Activated T-cell treated with anti-CD3 and anti-CD28 coated beads, Interleukin-2, amount 50 U/mL, for 4 hours (primary cell): ENCODE measurements around the gene CCR5AS.
"Not testable (repeated sequence)": the region's sequence is repeated elsewhere in the genome, so short reads cannot be mapped to it uniquely, and the experiment has no call there.

Experiments
- ATAC-seq, 2 donors: fragments of 200-7000 bp; cut with Tn5 transposase; one replicate each; pipeline ENCODE4 v1.10.0; 2021
- DNase-seq: peaks from one replicate; pipeline ENCODE4 v3.0.0-alpha.2; 2020
- H3K27me3 Mint-ChIP-seq: one replicate; pipeline ENCODE4 v1.8.0; 2021; ENCODE audit warnings: low read depth, mixed read lengths
- H3K36me3 Mint-ChIP-seq: one replicate; pipeline ENCODE4 v1.8.0; 2022; ENCODE audit warnings: mixed read lengths; ENCODE audit not compliant: insufficient read depth
- H3K4me1 Mint-ChIP-seq: one replicate; pipeline ENCODE4 v1.8.0; 2021; ENCODE audit warnings: low read depth, mixed read lengths
- H3K4me3 Mint-ChIP-seq: one replicate; pipeline ENCODE4 v1.8.0; 2021; ENCODE audit warnings: mild to moderate bottlenecking, moderate library complexity, mixed read lengths
- H3K9me3 Mint-ChIP-seq: one replicate; pipeline ENCODE4 v1.8.0; 2021; ENCODE audit warnings: mixed read lengths

Gene CCR5AS

DNA sequence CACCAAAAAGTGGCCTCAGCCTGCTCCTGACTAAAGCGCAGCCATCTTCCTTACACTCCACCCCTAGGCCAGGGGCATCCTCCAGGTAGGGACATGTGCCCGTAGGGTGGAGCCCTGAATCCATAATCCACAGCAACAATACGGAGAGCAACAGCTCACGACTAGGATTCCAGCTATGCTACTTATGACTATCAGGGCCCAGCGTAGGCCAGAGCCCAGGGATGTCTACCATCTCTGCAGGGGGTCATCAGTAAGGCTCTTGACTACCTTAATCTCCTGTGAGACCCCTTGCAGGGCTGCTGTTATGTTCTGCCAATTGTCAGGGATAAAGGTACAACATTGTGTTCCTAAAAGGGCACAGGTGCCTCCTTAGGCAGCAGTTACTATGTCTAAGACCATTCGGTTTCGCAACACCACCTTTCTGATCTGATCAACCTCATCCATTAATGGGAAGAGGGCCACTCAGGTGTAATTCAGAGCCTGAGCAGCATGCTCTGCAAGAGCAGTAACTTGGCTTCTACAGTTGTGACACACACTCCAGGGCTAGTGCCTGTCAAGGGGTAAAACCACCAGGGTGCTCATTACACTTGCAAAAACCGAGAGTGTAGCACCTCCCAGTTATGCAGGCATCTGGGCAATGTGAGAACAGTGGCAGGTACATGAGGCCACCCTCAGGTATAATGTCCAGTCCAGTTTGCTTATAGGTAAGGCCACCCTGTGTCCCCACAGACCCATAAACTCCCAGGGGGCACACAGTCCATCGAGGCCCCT, 11.2 kb upstream of the CCR5AS start:
- H3K27me3 Mint-ChIP-seq = no peaks in the 10 kb centered on the region
- DNase-seq (no peak), ATAC-seq (no peak)
- H3K36me3 Mint-ChIP-seq = no peaks in the 10 kb centered on the region
- H3K4me1 Mint-ChIP-seq = no peaks in the 10 kb centered on the region
- no peak overlapping the region for H3K4me3 Mint-ChIP-seq
- H3K9me3 Mint-ChIP-seq = no peaks in the 10 kb centered on the region

DNA sequence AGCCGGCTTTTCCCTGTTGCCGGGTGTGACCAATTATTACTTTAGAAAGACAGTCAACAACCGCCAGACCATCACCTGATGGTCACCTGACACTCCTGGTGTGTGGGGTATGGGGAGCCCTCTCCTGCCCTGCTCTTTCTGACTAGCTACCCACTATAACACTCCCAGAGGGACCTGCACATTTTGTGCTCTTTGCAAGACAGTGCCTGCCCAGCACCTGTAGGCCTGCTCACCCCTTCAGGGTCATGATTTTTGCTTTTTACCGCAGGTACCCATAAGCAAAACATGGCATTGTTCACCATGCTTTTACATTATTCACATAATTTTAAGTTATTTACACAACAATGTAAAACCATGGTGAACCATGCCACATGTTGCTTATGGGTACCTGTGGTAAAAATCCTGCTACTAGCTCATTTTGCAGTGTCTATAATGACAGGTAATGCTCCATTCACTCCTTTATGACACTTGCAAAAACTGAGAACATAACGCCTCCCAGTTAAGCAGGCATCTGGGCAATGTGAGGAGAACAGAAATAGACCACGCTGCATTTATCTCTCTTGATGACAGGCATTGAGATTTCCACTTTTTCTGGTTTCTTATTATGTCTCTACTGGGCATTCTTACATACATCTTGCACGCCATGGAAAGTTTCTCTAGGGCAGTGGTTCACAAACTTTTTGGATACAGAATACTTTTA, 10.1 kb upstream of the CCR5AS start:
- no peaks in the 10 kb centered on the region for H3K4me1 Mint-ChIP-seq
- ATAC-seq = no peak
- no peaks in the 10 kb centered on the region for H3K9me3 Mint-ChIP-seq
- no peak overlapping the region for H3K4me3 Mint-ChIP-seq
- no peaks in the 10 kb centered on the region for H3K27me3 Mint-ChIP-seq
- DNase-seq = no peak
- no peaks in the 10 kb centered on the region for H3K36me3 Mint-ChIP-seq

DNA sequence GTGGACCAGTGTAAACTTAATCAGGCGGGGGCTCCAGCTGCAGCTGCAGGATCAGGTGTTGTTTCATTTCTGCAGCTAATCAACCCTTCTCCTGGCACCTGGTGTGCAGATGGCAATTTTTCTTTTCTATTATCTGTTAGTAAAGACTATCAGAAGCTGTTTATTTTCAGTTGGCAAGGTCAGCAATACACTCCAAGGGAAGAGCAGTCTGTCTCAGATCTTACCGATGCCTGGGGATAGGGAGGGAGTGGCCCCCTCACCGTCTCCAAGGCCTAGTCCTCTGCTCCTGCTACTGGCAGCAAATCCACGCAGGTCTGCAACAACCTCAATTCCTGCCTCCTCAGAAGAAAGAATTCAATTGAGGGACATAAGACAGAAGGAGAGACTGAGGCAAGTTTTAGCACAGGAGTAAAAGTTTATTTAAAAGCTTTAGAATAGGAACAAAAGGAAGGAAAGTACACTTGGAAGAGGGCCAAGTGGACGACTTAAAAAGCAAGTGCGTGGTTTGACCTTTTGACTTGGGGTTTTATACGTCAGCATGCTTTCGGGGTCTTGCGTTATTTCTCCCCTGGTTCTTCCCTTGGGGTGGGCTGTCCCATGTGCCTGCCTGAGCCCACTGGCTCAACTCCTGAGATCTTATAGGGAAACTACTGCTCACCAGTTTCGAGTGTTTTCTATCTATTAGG, 9.4 kb upstream of the CCR5AS start:
- Mint-ChIP-seq H3K4me3 (no peak overlapping the region), H3K9me3 (no peaks in the 10 kb centered on the region), H3K4me1 (no peaks in the 10 kb centered on the region), H3K36me3 (no peaks in the 10 kb centered on the region), H3K27me3 (no peaks in the 10 kb centered on the region)
- DNase-seq (no peak), ATAC-seq (no peak)

DNA sequence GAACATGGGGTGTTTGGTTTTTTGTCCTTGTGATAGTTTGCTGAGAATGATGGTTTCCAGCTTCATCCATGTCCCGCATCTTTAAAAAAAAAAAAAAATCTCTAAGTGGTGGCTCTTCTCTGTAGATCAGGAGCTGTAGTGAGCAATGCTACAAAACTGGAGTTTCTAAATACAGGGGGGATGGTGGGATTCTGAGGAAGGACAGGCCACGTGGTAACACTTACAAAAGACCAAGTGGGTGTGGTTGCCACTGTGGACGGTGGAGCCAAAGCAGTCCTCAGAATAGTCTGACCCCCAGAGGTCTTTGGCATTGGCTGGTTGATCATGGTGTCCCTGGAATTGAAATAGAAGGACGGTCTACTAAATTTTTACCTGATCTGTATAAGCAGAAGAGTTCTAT, 7.9 kb upstream of the CCR5AS start:
- no peaks in the 10 kb centered on the region for H3K36me3 Mint-ChIP-seq
- DNase-seq = no peak
- H3K9me3 Mint-ChIP-seq = no peaks in the 10 kb centered on the region
- H3K4me1 Mint-ChIP-seq = peaks cover 2% of the 10 kb centered on the region
- no peak for ATAC-seq
- H3K4me3 Mint-ChIP-seq = no peak overlapping the region
- no peaks in the 10 kb centered on the region for H3K27me3 Mint-ChIP-seq

DNA sequence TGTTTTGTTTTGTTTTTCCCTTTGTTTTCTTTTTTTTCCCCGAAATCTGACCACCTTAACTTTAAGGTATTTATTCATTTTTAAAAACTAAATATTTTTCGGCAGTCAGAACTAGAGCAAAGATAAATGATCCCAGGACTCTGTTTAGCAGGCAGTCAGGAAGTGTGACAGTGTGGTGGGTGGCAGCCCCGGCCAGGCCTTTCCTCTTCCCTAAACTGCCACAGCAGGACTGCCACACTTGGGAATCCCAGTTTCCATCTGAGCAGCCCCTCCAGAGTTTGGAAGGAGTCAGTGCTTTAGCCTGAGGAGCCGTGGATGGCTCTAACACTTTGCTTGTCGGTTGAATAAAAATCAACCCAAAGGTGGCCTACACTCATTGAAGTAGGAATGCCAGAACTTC, 7.1 kb upstream of the CCR5AS start:
- no peak for ATAC-seq
- no peak overlapping the region for H3K4me3 Mint-ChIP-seq
- no peak for DNase-seq
- peaks cover 5% of the 10 kb centered on the region for H3K4me1 Mint-ChIP-seq
- H3K27me3 Mint-ChIP-seq = no peaks in the 10 kb centered on the region
- H3K36me3 Mint-ChIP-seq = no peaks in the 10 kb centered on the region
- no peaks in the 10 kb centered on the region for H3K9me3 Mint-ChIP-seq

DNA sequence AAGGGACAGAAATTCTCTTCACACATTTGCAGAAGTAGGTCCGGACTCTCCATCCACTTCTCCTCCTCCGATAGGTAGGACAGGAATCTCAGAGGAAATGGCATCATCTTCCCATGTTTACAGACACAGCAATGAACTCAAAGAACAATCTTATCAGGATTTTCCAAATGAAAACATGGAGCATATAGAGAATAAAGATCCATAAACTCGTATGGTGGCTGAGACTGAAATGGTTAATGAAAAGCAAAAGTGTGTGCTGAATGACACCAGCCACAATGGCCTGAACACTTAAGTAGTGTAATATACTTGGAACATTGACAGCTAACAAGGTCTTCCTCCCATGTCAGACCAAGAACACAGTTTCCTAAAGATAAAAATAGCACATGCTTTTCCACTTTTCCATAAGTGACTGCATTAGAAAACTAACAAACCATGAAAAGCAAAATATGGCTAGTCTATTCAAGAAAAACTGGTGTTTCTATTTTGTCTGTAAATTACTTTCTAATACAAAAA, 6.0 kb upstream of the CCR5AS start:
- no peaks in the 10 kb centered on the region for H3K27me3 Mint-ChIP-seq
- no peaks in the 10 kb centered on the region for H3K36me3 Mint-ChIP-seq
- DNase-seq (no peak), ATAC-seq (no peak)
- H3K9me3 Mint-ChIP-seq = no peaks in the 10 kb centered on the region
- no peak overlapping the region for H3K4me3 Mint-ChIP-seq
- peaks cover 12% of the 10 kb centered on the region for H3K4me1 Mint-ChIP-seq

DNA sequence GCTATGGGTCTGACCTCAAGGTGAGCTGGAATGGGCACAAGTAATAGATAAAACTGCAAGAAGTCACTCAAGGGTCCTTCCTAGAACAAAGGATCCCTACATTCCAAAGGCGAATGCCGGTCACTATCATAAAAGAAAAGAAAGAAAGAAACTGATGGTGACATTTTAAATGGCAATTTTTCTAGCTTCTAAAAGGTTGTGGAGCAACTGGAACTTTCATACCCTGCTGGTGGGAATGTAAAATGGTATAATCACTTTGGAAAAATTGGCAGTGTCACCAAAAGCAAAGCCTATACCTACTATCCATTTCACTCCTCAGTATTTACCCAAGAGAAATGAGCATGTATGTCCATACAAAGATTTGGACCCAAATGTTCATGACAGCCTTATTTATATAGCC, 4.4 kb upstream of the CCR5AS start:
- no peak for ATAC-seq
- Mint-ChIP-seq H3K27me3 (no peaks in the 10 kb centered on the region), H3K4me3 (no peak overlapping the region), H3K9me3 (no peaks in the 10 kb centered on the region), H3K36me3 (no peaks in the 10 kb centered on the region), H3K4me1 (peaks cover 24% of the 10 kb centered on the region)
- DNase-seq = no peak

DNA sequence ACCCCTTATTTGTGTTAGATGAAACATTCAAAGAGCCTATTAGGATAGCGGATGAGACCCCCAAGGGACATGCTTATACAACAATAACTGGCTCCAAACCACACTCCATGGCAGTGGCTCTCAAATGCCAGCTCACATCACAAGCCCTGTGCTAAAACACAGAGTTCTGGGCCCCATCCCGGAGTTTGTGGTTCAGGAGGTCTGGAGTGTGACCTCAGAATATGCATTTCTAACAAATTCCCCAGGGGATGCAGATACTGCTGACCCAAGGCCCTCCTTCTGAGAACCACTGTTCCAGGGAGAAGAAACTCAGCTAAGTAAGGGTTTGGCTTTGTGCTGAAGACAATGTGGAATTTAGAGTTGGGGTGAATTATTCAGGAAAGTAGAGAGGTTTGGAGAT, 3.8 kb upstream of the CCR5AS start:
- Mint-ChIP-seq H3K4me1 (peaks cover 24% of the 10 kb centered on the region), H3K27me3 (no peaks in the 10 kb centered on the region), H3K4me3 (no peak overlapping the region), H3K9me3 (no peaks in the 10 kb centered on the region), H3K36me3 (no peaks in the 10 kb centered on the region)
- ATAC-seq (no peak), DNase-seq (no peak)

DNA sequence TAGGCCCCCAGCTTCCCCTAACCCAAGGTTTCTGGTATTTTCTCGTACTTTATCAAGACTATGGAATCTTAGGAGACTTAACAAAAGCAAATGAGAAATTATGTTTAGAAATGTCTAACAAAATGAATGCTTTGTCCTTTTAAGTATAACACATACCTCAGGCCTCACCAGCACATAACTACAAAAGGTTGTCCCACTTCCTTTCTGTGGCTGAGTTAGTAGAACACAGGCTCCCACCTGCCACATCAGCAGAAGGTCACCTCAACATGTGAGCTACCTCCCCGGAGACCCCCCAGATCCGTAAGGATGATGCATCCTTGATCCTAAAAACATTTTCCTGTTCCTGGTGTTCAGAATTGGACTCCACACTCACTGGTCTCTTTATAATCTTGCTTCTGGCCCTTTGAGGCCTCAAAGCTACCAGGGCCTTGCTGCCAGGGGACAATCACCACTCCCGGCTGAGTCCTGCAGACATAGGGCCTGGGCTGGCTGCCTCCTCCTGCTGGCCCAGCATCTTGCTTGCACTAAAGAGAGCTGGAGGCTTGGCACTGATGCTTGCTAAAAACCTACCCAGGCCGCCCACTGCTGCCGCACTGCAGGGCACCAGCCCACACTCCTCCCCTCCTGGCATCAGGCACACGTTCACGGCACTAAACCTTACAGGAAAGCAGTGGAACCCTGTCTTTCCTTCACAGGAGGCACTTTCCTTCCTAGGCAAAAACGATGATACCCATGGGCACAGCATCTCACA, 3.0 kb upstream of the CCR5AS start:
- ATAC-seq = no peak
- Mint-ChIP-seq H3K9me3 (no peaks in the 10 kb centered on the region), H3K4me1 (peaks cover 24% of the 10 kb centered on the region), H3K4me3 (no peak overlapping the region), H3K27me3 (no peaks in the 10 kb centered on the region), H3K36me3 (no peaks in the 10 kb centered on the region)
- DNase-seq = no peak

DNA sequence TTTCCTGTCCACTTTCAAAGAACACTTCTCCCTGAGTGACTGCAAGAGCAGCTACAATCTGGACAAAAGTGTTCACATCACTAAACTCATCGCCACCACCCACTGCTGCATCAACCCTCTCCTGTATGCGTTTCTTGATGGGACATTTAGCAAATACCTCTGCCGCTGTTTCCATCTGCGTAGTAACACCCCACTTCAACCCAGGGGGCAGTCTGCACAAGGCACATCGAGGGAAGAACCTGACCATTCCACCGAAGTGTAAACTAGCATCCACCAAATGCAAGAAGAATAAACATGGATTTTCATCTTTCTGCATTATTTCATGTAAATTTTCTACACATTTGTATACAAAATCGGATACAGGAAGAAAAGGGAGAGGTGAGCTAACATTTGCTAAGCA, 2.0 kb upstream of the CCR5AS start:
- no peaks in the 10 kb centered on the region for H3K9me3 Mint-ChIP-seq
- ATAC-seq (no peak), DNase-seq (no peak)
- no peaks in the 10 kb centered on the region for H3K36me3 Mint-ChIP-seq
- peaks cover 24% of the 10 kb centered on the region for H3K4me1 Mint-ChIP-seq
- H3K27me3 Mint-ChIP-seq = no peaks in the 10 kb centered on the region
- no peak overlapping the region for H3K4me3 Mint-ChIP-seq

DNA sequence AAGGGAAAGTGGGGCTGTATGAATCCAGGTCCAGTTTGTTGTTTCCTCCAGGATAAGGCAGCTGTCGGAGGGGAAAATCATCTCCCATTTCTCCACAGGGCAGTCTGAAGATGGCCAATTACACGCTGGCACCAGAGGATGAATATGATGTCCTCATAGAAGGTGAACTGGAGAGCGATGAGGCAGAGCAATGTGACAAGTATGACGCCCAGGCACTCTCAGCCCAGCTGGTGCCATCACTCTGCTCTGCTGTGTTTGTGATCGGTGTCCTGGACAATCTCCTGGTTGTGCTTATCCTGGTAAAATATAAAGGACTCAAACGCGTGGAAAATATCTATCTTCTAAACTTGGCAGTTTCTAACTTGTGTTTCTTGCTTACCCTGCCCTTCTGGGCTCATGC, 1.1 kb upstream of the CCR5AS start:
- no peaks in the 10 kb centered on the region for H3K9me3 Mint-ChIP-seq
- ATAC-seq = no peak
- H3K4me1 Mint-ChIP-seq = peaks cover 24% of the 10 kb centered on the region
- H3K27me3 Mint-ChIP-seq = no peaks in the 10 kb centered on the region
- no peak for DNase-seq
- H3K4me3 Mint-ChIP-seq = peak overlapping the region; percentile 13
- no peaks in the 10 kb centered on the region for H3K36me3 Mint-ChIP-seq

DNA sequence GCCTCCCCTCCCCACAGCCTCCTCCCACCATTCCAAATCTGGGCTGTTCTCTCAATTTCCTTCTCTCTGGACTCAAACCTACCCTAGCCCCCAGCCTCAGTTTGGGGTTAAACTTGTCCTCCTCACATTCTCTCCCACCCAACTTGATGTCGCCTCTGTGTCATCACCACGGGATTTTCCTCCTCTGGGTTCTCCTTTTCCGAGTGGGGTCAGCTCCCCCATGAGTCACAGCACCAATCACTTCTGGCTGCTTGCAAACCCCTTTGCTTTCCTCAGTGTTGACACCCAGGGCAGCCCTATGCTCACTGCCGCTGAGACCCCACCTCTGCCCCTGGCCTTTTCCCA, 451 bp downstream of the CCR5AS start:
- Mint-ChIP-seq H3K4me1 (peaks cover 24% of the 10 kb centered on the region), H3K27me3 (no peaks in the 10 kb centered on the region), H3K36me3 (no peaks in the 10 kb centered on the region), H3K4me3 (no peak overlapping the region), H3K9me3 (no peaks in the 10 kb centered on the region)
- no peak for ATAC-seq
- no peak for DNase-seq

DNA sequence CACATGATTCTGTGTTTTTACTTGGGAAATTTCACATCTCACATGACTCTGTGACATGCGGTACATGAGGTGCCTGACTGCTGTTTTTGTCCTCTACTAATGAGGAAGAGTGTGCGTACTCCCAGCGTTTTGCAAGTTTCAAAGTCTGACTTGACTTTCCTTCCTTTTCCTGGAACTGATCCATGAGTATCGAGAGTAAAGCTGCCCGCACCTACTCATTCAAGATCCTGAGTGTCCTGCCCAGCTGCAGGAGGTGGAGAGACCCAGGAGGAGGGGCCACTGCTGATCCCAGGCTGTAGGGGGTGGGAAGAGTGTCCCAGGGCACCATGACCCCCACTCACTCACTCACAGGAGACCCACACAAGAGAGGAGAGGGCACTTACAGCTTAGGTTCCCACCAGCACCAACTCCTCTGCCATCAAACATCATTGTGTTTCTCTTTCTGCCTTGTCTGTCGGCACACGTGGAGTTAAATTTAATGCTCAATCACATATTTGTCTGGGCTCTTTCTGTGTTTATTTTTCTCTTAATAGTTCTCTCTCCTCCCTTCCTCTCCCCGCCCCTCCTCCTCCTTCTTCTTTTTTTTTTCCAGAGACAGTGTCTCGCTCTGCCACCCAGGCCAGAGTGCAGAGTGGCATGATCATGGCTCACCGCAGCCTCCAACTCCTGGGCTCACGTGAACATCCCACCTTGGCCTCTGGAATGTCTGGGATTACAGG, 1.4 kb downstream of the CCR5AS start:
- H3K9me3 Mint-ChIP-seq = no peaks in the 10 kb centered on the region
- ATAC-seq (no peak), DNase-seq (no peak)
- H3K4me3 Mint-ChIP-seq = no peak overlapping the region
- H3K4me1 Mint-ChIP-seq = peaks cover 24% of the 10 kb centered on the region
- H3K27me3 Mint-ChIP-seq = no peaks in the 10 kb centered on the region
- H3K36me3 Mint-ChIP-seq = no peaks in the 10 kb centered on the region

DNA sequence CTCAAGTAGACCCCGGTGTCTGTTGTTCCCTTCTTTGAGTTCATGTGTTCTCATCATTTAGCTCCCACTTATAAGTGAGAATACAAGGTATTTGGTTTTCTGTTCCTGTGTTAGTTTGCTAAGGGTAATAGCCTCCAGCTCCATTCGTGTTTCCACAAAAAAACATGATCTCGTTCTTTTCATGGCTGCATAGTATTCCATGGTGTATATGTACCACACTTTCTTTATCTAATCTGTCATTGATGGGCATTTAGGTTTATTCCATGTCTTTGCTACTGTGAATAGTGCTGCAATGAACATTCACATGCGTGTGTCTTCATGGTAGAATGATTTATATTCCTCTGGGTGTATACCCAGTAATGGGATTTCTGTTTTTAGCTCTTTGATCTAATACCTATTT, 4.0 kb downstream of the CCR5AS start:
- H3K36me3 Mint-ChIP-seq, H3K27me3 Mint-ChIP-seq, DNase-seq, ATAC-seq, H3K9me3 Mint-ChIP-seq, H3K4me3 Mint-ChIP-seq: not testable (repeated sequence)
- peaks cover 12% of the 10 kb centered on the region for H3K4me1 Mint-ChIP-seq
